Measurements from ENCODE around the gene CD79B.

CD79B gene

GRCh38 chr17:63931981-63932561, at the start of gene CD79B:
CD79B (minus strand) TSS chr17:63932331; CDS start chr17:63932261, 70 bp downstream.
- Histone ChIP-seq H3K9me3 (ENCODE audit: control insufficient read depth, insufficient read depth, low read length) (no peaks in the 10 kb centered on the region), H3K4me1 (ENCODE audit: control insufficient read depth, insufficient read depth, low read length) (peaks cover 9% of the 10 kb centered on the region; the same call in 1 of the 2 replicates), H3K36me3 (ENCODE audit: control insufficient read depth, insufficient read depth, low read length) (no peaks in the 10 kb centered on the region), H3K27ac (ENCODE audit: low read depth, low read length) (no peak within 1 kb of the TSS), H3K27me3 (ENCODE audit: control insufficient read depth, insufficient read depth, low read length) (no peaks in the 10 kb centered on the region), H3K4me3 (ENCODE audit: low read depth, low read length) (no peak within 1 kb of the TSS), H3K9ac (ENCODE audit: low read depth, low read length) (no peak within 1 kb of the TSS)

- Histone ChIP-seq H3K9me3 (ENCODE audit: control insufficient read depth, insufficient read depth, low read length) (peaks cover 6% of the 10 kb centered on the region; the same call in 1 of the 2 replicates), H3K4me3 (ENCODE audit: low read depth, low read length) (no peak overlapping the region), H3K27me3 (ENCODE audit: control insufficient read depth, insufficient read depth, low read length) (no peaks in the 10 kb centered on the region), H3K4me1 (ENCODE audit: control insufficient read depth, insufficient read depth, low read length) (no peaks in the 10 kb centered on the region), H3K27ac (ENCODE audit: low read depth, low read length) (no peak overlapping the region), H3K9ac (ENCODE audit: low read depth, low read length) (no peak overlapping the region), H3K36me3 (ENCODE audit: control insufficient read depth, insufficient read depth, low read length) (no peaks in the 10 kb centered on the region)
Measured at GRCh38 chr17:63978272-63979200, 46.4 kb upstream of the CD79B start.

GRCh38 chr17:63976702-63977101, 44.6 kb upstream of the CD79B start:
- H3K36me3 ChIP-seq (ENCODE audit: control insufficient read depth, insufficient read depth, low read length) = no peaks in the 10 kb centered on the region
- no peaks in the 10 kb centered on the region for H3K27me3 ChIP-seq (ENCODE audit: control insufficient read depth, insufficient read depth, low read length)
- H3K9me3 ChIP-seq (ENCODE audit: control insufficient read depth, insufficient read depth, low read length) = 0 out of 2 replicates have a peak, but pooled peaks cover 2% of the 10 kb centered on the region
- H3K4me1 ChIP-seq (ENCODE audit: control insufficient read depth, insufficient read depth, low read length) = no peaks in the 10 kb centered on the region
- H3K4me3 ChIP-seq (ENCODE audit: low read depth, low read length) = no peak overlapping the region
- no peak overlapping the region for H3K27ac ChIP-seq (ENCODE audit: low read depth, low read length)
- H3K9ac ChIP-seq (ENCODE audit: low read depth, low read length) = no peak overlapping the region

- no peaks in the 10 kb centered on the region for H3K36me3 ChIP-seq (ENCODE audit: control insufficient read depth, insufficient read depth, low read length)
- H3K27me3 ChIP-seq (ENCODE audit: control insufficient read depth, insufficient read depth, low read length) = no peaks in the 10 kb centered on the region
- H3K27ac ChIP-seq (ENCODE audit: low read depth, low read length) = no peak overlapping the region
- no peaks in the 10 kb centered on the region for H3K4me1 ChIP-seq (ENCODE audit: control insufficient read depth, insufficient read depth, low read length)
- no peak overlapping the region for H3K9ac ChIP-seq (ENCODE audit: low read depth, low read length)
- no peak overlapping the region for H3K4me3 ChIP-seq (ENCODE audit: low read depth, low read length)
- H3K9me3 ChIP-seq (ENCODE audit: control insufficient read depth, insufficient read depth, low read length) = no peaks in the 10 kb centered on the region
Measured at GRCh38 chr17:63975541-63976092, 43.5 kb upstream of the CD79B start.

GRCh38 chr17:63974594-63975192, 42.6 kb upstream of the CD79B start:
- no peak overlapping the region for H3K4me3 ChIP-seq (ENCODE audit: low read depth, low read length)
- H3K27ac ChIP-seq (ENCODE audit: low read depth, low read length) = no peak overlapping the region

GRCh38 chr17:63973930-63974593, 41.9 kb upstream of the CD79B start:
- no peak overlapping the region for H3K4me3 ChIP-seq (ENCODE audit: low read depth, low read length)
- no peaks in the 10 kb centered on the region for H3K27me3 ChIP-seq (ENCODE audit: control insufficient read depth, insufficient read depth, low read length)
- H3K27ac ChIP-seq (ENCODE audit: low read depth, low read length) = no peak overlapping the region
- no peaks in the 10 kb centered on the region for H3K36me3 ChIP-seq (ENCODE audit: control insufficient read depth, insufficient read depth, low read length)
- no peaks in the 10 kb centered on the region for H3K9me3 ChIP-seq (ENCODE audit: control insufficient read depth, insufficient read depth, low read length)
- no peaks in the 10 kb centered on the region for H3K4me1 ChIP-seq (ENCODE audit: control insufficient read depth, insufficient read depth, low read length)
- no peak overlapping the region for H3K9ac ChIP-seq (ENCODE audit: low read depth, low read length)

More at GRCh38 chr17:63974594-63975192, 42.6 kb upstream of the CD79B start:
- Histone ChIP-seq H3K9me3 (ENCODE audit: control insufficient read depth, insufficient read depth, low read length) (no peaks in the 10 kb centered on the region), H3K4me1 (ENCODE audit: control insufficient read depth, insufficient read depth, low read length) (no peaks in the 10 kb centered on the region), H3K27me3 (ENCODE audit: control insufficient read depth, insufficient read depth, low read length) (no peaks in the 10 kb centered on the region), H3K36me3 (ENCODE audit: control insufficient read depth, insufficient read depth, low read length) (no peaks in the 10 kb centered on the region), H3K9ac (ENCODE audit: low read depth, low read length) (no peak overlapping the region)

- H3K9ac ChIP-seq (ENCODE audit: low read depth, low read length) = no peak overlapping the region
- no peaks in the 10 kb centered on the region for H3K36me3 ChIP-seq (ENCODE audit: control insufficient read depth, insufficient read depth, low read length)
- no peaks in the 10 kb centered on the region for H3K9me3 ChIP-seq (ENCODE audit: control insufficient read depth, insufficient read depth, low read length)
- H3K4me1 ChIP-seq (ENCODE audit: control insufficient read depth, insufficient read depth, low read length) = no peaks in the 10 kb centered on the region
- H3K27me3 ChIP-seq (ENCODE audit: control insufficient read depth, insufficient read depth, low read length) = no peaks in the 10 kb centered on the region
- H3K27ac ChIP-seq (ENCODE audit: low read depth, low read length) = no peak overlapping the region
- no peak overlapping the region for H3K4me3 ChIP-seq (ENCODE audit: low read depth, low read length)
Measured at GRCh38 chr17:63973247-63973646, 41.1 kb upstream of the CD79B start.

GRCh38 chr17:63972796-63973195, 40.7 kb upstream of the CD79B start, which contains the start of gene SCN4A:
SCN4A (minus strand) TSS chr17:63972918; CDS start chr17:63972841, 77 bp downstream.
- H3K4me3 ChIP-seq (ENCODE audit: low read depth, low read length) = no peak within 1 kb of the TSS
- no peaks in the 10 kb centered on the region for H3K9me3 ChIP-seq (ENCODE audit: control insufficient read depth, insufficient read depth, low read length)
- no peak within 1 kb of the TSS for H3K27ac ChIP-seq (ENCODE audit: low read depth, low read length)
- H3K27me3 ChIP-seq (ENCODE audit: control insufficient read depth, insufficient read depth, low read length) = no peaks in the 10 kb centered on the region
- no peaks in the 10 kb centered on the region for H3K4me1 ChIP-seq (ENCODE audit: control insufficient read depth, insufficient read depth, low read length)
- no peak within 1 kb of the TSS for H3K9ac ChIP-seq (ENCODE audit: low read depth, low read length)
- no peaks in the 10 kb centered on the region for H3K36me3 ChIP-seq (ENCODE audit: control insufficient read depth, insufficient read depth, low read length)

GRCh38 chr17:63969278-63969677, 37.1 kb upstream of the CD79B start:
- H3K36me3 ChIP-seq (ENCODE audit: control insufficient read depth, insufficient read depth, low read length) = no peaks in the 10 kb centered on the region
- no peaks in the 10 kb centered on the region for H3K27me3 ChIP-seq (ENCODE audit: control insufficient read depth, insufficient read depth, low read length)
- H3K4me3 ChIP-seq (ENCODE audit: low read depth, low read length) = no peak overlapping the region

GRCh38 chr17:63967953-63968352, 35.8 kb upstream of the CD79B start:
- H3K9ac ChIP-seq (ENCODE audit: low read depth, low read length) = no peak overlapping the region
- no peaks in the 10 kb centered on the region for H3K36me3 ChIP-seq (ENCODE audit: control insufficient read depth, insufficient read depth, low read length)
- no peaks in the 10 kb centered on the region for H3K27me3 ChIP-seq (ENCODE audit: control insufficient read depth, insufficient read depth, low read length)
- H3K9me3 ChIP-seq (ENCODE audit: control insufficient read depth, insufficient read depth, low read length) = no peaks in the 10 kb centered on the region
- no peak overlapping the region for H3K4me3 ChIP-seq (ENCODE audit: low read depth, low read length)
- no peaks in the 10 kb centered on the region for H3K4me1 ChIP-seq (ENCODE audit: control insufficient read depth, insufficient read depth, low read length)
- no peak overlapping the region for H3K27ac ChIP-seq (ENCODE audit: low read depth, low read length)

More at GRCh38 chr17:63969278-63969677, 37.1 kb upstream of the CD79B start:
- H3K9me3 ChIP-seq (ENCODE audit: control insufficient read depth, insufficient read depth, low read length) = no peaks in the 10 kb centered on the region
- no peaks in the 10 kb centered on the region for H3K4me1 ChIP-seq (ENCODE audit: control insufficient read depth, insufficient read depth, low read length)
- H3K9ac ChIP-seq (ENCODE audit: low read depth, low read length) = no peak overlapping the region
- H3K27ac ChIP-seq (ENCODE audit: low read depth, low read length) = no peak overlapping the region

Data from HUES48 (cell line).